Activated naive CD4-positive, alpha-beta T cell treated with Interleukin-2 at 50 U/mL for 16 hours (primary cell): ENCODE results near the gene C1orf56.
A peak's percentile ranks its signal among the peaks of the same experiment; 100 is the strongest.
"Not testable (repeated sequence)": the region's sequence is repeated elsewhere in the genome, so short reads cannot be mapped to it uniquely, and the experiment has no call there.

Experiments used
- DNase-seq: peaks from one replicate; pipeline ENCODE4 v3.0.0-alpha.2; 2020

The C1orf56 gene

GRCh38 chr1:151062741-151063371, 15.3 kb downstream of the C1orf56 start:
- DNase-seq: no peak

- no peak for DNase-seq
Observed at GRCh38 chr1:151065089-151065645, 17.6 kb downstream of the C1orf56 start.

- no peak for DNase-seq
Observed at GRCh38 chr1:151067185-151067584, 19.6 kb downstream of the C1orf56 start.

GRCh38 chr1:151069103-151069486, 21.5 kb downstream of the C1orf56 start:
- DNase-seq: no peak

GRCh38 chr1:151070474-151071276, 23.1 kb downstream of the C1orf56 start, which contains the start of gene GABPB2:
Gene GABPB2 (plus strand): TSS chr1:151070761. CDS start chr1:151088190, 17,429 bp downstream.
- DNase-seq: peak; percentile 89

- no peak for DNase-seq
Observed at GRCh38 chr1:151072224-151072623, 24.7 kb downstream of the C1orf56 start.

GRCh38 chr1:151085953-151086559, 38.5 kb downstream of the C1orf56 start:
- DNase-seq: no peak

- not testable (repeated sequence) for DNase-seq
Observed at GRCh38 chr1:151097426-151097825, 49.9 kb downstream of the C1orf56 start.

GRCh38 chr1:151098126-151098525, 50.6 kb downstream of the C1orf56 start:
- no peak for DNase-seq
